HEK293T (cell line): ENCODE data around the gene LRRC57.
A peak's percentile ranks its signal among the peaks of the same experiment; 100 is the strongest.

Source experiments
- CTCF ChIA-PET: fragments of 350-600 bp; formaldehyde crosslinking; extraction: SDS; loops from one replicate; lab custom pipeline; 2021; ENCODE audit warnings: antibody characterized with exemption, inconsistent platforms; lab: Yijun Ruan, JAX
- POLR2A ChIA-PET: fragments of 350-600 bp; formaldehyde crosslinking; extraction: SDS; loops from one replicate; lab custom pipeline; 2020; ENCODE audit warnings: antibody characterized with exemption, inconsistent platforms; lab: Yijun Ruan, JAX
- DNase-seq: peaks from one replicate; pipeline ENCODE4 v3.0.0; 2012; ENCODE audit warnings: mixed read lengths; ENCODE audit errors: extremely low spot score
- ARNT ChIP-seq: fragments of 450-650 bp; IDR thresholded peaks from 2 replicates; pipeline ENCODE4 v1.6.1; 2017; ENCODE audit warnings: mild to moderate bottlenecking
- BHLHE40 ChIP-seq: fragments of 450-650 bp; IDR thresholded peaks from 2 replicates; pipeline ENCODE4 v1.6.1; 2016; ENCODE audit warnings: mild to moderate bottlenecking, moderate library complexity, borderline replicate concordance
- CTBP1 ChIP-seq: fragments of 450-650 bp; IDR thresholded peaks from 2 replicates; pipeline ENCODE4 v1.6.1; 2016; ENCODE audit warnings: borderline replicate concordance
- ELF4 ChIP-seq: fragments of 450-650 bp; IDR thresholded peaks from 2 replicates; pipeline ENCODE4 v1.6.1; 2017; ENCODE audit warnings: antibody characterized with exemption
- FOXA1 ChIP-seq: fragments of 450-650 bp; IDR thresholded peaks from 2 replicates; pipeline ENCODE4 v1.6.1; 2016; ENCODE audit warnings: mild to moderate bottlenecking
- FOXK2 ChIP-seq: fragments of 450-650 bp; IDR thresholded peaks from 2 replicates; pipeline ENCODE4 v1.6.1; 2016; ENCODE audit warnings: mild to moderate bottlenecking
- FOXM1 ChIP-seq: fragments of 450-650 bp; IDR thresholded peaks from 2 replicates; pipeline ENCODE4 v1.6.1; 2017; ENCODE audit warnings: mild to moderate bottlenecking, borderline replicate concordance
- HDGF ChIP-seq: fragments of 450-650 bp; IDR thresholded peaks from 2 replicates; pipeline ENCODE4 v1.6.1; 2017; ENCODE audit warnings: antibody characterized with exemption, borderline replicate concordance
- L3MBTL2 ChIP-seq: fragments of 450-650 bp; conservative IDR thresholded peaks from 2 replicates; pipeline ENCODE4 v1.6.1; 2016; ENCODE audit warnings: mild to moderate bottlenecking
- LEF1 ChIP-seq: fragments of 450-650 bp; IDR thresholded peaks from 2 replicates; pipeline ENCODE4 v1.6.1; 2017; ENCODE audit warnings: mild to moderate bottlenecking, borderline replicate concordance
- NFRKB ChIP-seq: fragments of 450-650 bp; IDR thresholded peaks from 2 replicates; pipeline ENCODE4 v1.6.1; 2016; ENCODE audit warnings: mild to moderate bottlenecking, moderate library complexity
- PKNOX1 ChIP-seq: fragments of 450-650 bp; IDR thresholded peaks from 2 replicates; pipeline ENCODE4 v1.6.1; 2016
- SP1 ChIP-seq: fragments of 450-650 bp; IDR thresholded peaks from 2 replicates; pipeline ENCODE4 v1.6.1; 2017
- SUZ12 ChIP-seq: fragments of 450-650 bp; IDR thresholded peaks from 2 replicates; pipeline ENCODE4 v1.6.1; 2016; ENCODE audit warnings: mild to moderate bottlenecking
- TARDBP ChIP-seq: fragments of 450-650 bp; IDR thresholded peaks from 2 replicates; pipeline ENCODE4 v1.6.1; 2016
- ZNF384 ChIP-seq: fragments of 450-650 bp; IDR thresholded peaks from 2 replicates; pipeline ENCODE4 v1.6.1; 2016

LRRC57 gene

DNA sequence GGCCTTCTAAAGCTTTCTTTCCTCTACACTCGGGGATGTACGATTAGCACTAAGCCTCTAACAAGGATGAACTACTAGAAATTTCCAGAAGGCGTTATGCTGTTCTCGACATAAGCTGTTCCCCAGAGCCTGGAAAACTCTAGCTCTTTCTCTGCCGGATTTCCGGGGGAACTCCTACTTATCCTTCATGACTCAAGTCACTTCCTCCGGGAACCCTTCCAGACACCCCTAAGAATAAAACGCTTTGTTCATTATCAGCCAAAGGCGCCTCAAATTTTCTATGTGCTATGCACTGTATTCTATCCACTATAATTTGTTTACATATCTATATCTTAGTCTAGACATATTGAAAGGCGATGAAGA is 53.6 kb downstream of the LRRC57 start:
- DNase-seq: no peak

DNA sequence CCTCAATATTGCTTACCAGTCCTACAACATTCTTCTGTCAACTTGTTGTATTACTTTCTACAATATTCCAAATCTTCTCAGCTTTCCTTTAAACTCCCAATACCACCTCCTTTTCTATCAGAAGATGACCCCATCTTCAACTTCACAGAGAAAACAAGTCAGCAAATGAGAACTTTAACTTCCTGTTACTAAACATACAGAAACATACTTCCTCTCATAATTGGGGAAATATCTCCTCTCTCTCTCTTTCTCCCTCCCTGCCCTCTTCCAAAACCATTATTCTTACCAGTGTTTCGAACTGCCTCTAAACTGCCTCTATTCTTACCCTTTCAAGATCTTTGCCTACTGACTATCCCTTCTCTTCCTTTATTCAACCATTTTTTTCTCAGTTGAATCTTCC is 54.9 kb downstream of the LRRC57 start:
- DNase-seq: no peak
- POLR2A ChIA-PET: no interaction called here
- TF ChIP-seq FOXM1 (no peak), FOXK2 (no peak), NFRKB (no peak), FOXA1 (no peak), BHLHE40 (no peak), CTBP1 (no peak), L3MBTL2 (no peak), ARNT (no peak), HDGF (no peak), SP1 (no peak), SUZ12 (no peak), ZNF384 (no peak), PKNOX1 (no peak), LEF1 (no peak), ELF4 (no peak), TARDBP (no peak)
- CTCF ChIA-PET: no interaction called here

More for the DNA sequence above, 53.6 kb downstream of the LRRC57 start:
- ChIA-PET CTCF (no interaction called here), POLR2A (interaction anchor here (0.7 to 2.0 kb wide), 6 partner anchors 10 to 86 kb away, joined by 3 to 11 read pairs (median 4); partner anchors contain the start of genes HAUS2 and LRRC57)
- TF ChIP-seq LEF1 (no peak), ARNT (no peak), L3MBTL2 (no peak), BHLHE40 (no peak), TARDBP (no peak), NFRKB (no peak), FOXM1 (no peak), ELF4 (no peak), CTBP1 (no peak), HDGF (no peak), ZNF384 (no peak), SP1 (no peak), FOXA1 (no peak), SUZ12 (no peak), FOXK2 (no peak), PKNOX1 (no peak)

DNA sequence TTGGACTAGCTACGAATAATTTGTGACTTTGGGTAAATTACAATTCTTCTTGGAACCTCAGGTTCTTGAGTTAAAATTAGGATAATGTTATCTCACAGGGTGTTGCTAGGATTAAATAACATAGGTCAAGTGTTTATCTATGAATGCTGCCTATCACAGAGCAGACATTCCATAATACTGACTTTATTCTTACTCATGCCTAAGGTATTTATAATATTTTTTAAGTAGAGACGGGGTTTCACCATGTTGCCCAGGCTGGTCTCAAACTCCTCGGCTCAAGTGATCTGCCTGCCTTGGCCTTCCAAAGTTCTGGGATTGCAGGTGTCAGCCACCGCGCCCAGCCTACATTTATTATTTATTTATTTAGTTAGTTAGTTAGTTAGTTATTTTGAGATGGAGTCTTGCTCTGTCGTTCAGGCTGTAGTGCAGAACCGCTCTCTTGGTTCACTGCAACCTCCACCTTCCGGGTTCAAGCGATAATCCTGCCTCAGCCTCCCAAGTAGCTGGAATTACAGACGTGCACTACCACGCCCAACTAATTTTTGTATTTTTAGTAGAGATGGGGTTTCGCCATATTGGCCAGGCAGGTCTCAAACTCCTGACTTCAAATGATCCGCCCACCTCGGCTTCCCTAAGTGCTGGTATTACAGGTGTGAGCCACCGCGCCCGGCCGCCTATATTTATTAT is 56.9 kb downstream of the LRRC57 start:
- DNase-seq: no peak
- ChIA-PET POLR2A (interaction anchor here (0.7 to 1.8 kb wide), 5 partner anchors 8 to 186 kb away, joined by 3 to 10 read pairs (median 4); partner anchors contain the start of genes HAUS2, LRRC57 and STARD9), CTCF (no interaction called here)
- TF ChIP-seq ZNF384 (no peak), NFRKB (no peak), ELF4 (no peak), L3MBTL2 (no peak), PKNOX1 (no peak), ARNT (no peak), SP1 (no peak), FOXM1 (no peak), FOXK2 (no peak), HDGF (no peak), BHLHE40 (no peak), LEF1 (no peak), CTBP1 (no peak), SUZ12 (no peak), TARDBP (no peak), FOXA1 (no peak)

GRCh38 chr15:42490671-42491538 is 57.7 kb downstream of the LRRC57 start, which contains the start of gene ZNF106:
ZNF106 (minus strand) TSS chr15:42491141; CDS start chr15:42472289, 18,852 bp downstream.
- ChIA-PET POLR2A (interaction anchor here (0.7 to 1.8 kb wide), 7 partner anchors 8 to 187 kb away, joined by 3 to 10 read pairs (median 3); partner anchors contain the start of genes HAUS2, LRRC57 and STARD9), CTCF (no interaction called here)
- peak; percentile 84 for DNase-seq
- TF ChIP-seq ELF4 (no peak), FOXM1 (no peak), HDGF (no peak), CTBP1 (no peak), ZNF384 (peak; percentile 100), ARNT (no peak), NFRKB (peak; percentile 68), L3MBTL2 (no peak), SP1 (no peak)

DNA sequence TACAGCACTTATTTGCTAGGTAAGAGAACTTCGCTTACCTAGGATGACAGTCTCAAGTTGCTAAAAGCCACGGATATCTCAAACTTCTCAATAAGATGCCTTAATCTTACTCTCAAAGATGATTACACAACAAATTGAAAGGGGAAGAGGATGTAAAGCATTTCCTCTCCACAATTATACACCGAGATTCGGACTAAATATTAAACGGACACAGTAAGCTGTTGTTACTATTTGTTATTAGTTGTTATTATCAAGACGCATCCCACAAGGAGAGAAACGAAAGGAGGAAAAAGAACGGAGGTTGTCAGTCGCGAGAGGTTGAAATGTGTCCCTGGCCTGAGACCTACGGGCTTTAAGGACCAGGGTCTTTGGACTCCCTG is 58.3 kb downstream of the LRRC57 start:
- no peak for DNase-seq
- POLR2A ChIA-PET: interaction anchor here (1.0 to 1.8 kb wide), 3 partner anchors 9 to 45 kb away, joined by 3 to 10 read pairs (median 3); no protein-coding TSS in a partner anchor
- TF ChIP-seq PKNOX1 (no peak), SUZ12 (no peak), FOXK2 (no peak), ZNF384 (no peak), ARNT (no peak), L3MBTL2 (no peak), HDGF (no peak), TARDBP (no peak), FOXA1 (no peak), FOXM1 (no peak), CTBP1 (no peak), ELF4 (no peak), LEF1 (no peak), BHLHE40 (no peak), NFRKB (no peak), SP1 (no peak)
- CTCF ChIA-PET: no interaction called here
